ENCODE data around the gene SUCLA2. TPM values are rescaled to one million over a fixed set of nuclear protein-coding genes. Genes with fewer than 3 reads are reported as not detected.

The SUCLA2 gene
- total RNA-seq, 1 experiment from 2014 or later: 53.9 TPM

DNA sequence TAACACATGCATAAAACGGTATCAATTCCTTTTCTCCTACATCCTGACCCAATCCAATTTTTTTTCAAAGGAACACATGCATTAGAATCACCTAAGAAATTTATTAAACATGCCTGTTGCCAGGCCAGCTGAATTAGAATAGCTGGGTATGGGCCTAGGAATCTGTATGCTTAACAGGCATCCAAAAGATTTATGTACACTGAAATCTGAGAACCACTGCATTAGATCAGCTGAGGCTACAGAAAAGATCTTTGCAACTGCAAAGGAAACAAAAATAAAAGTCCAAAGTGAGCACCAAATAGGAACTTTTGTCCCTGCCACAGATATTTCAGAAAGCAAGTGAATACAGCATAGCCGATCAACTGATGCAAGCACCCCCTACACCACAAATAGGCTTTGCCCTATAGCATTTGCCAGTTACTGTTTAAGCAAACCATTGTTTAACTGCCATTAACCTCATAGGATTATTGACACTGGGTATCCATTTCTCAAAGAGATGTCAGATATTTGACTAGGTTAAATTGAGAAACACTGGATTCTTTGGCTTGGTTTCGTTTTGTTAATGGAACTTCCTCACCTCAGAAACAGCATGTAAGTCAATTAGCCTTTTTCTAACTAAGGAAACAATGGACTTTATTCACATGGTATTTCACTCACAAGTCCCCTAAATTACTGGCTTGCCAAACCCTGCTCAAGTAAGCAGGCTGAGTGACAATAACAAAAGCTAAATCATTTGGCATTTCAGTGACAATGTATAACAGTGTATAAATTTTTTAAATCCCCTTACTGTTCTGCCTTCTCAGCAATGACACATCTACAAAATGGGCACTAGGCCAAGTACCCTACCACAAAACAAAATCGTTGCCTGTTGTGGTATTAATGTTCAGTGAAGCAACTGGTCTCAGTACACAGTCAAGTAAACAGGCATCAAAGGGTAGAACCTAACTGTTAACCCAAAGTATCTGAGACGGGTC, 67.8 kb downstream of the SUCLA2 start:
- peak overlapping the region; percentile 9 for H3K27ac ChIP-seq (ENCODE audit: insufficient read length, low read depth, low read length)
- H3K18ac ChIP-seq (ENCODE audit: insufficient read length, low read depth, low read length): no peak overlapping the region
- H3K4me2 ChIP-seq (ENCODE audit: insufficient read depth, insufficient read length, low read length): no peak overlapping the region
- no peak overlapping the region for H2AFZ ChIP-seq (ENCODE audit: low read length)
- no peak overlapping the region for H3K23ac ChIP-seq (ENCODE audit: insufficient read length, low read depth, low read length)
- no peak overlapping the region for H2BK12ac ChIP-seq (ENCODE audit: insufficient read length, low read depth, low read length)
- no peaks in the 10 kb centered on the region for H3K27me3 ChIP-seq (ENCODE audit: insufficient read depth, low read length)
- no peaks in the 10 kb centered on the region for H3K79me2 ChIP-seq (ENCODE audit: insufficient read depth, low read length)
- H2BK15ac ChIP-seq (ENCODE audit: low read depth, low read length): no peak overlapping the region
- no peak overlapping the region for H3K4ac ChIP-seq (ENCODE audit: low read depth, low read length)
- H3K23me2 ChIP-seq (ENCODE audit: insufficient read length, low read depth, low read length, poor library complexity, severe bottlenecking): no peaks in the 10 kb centered on the region
- peaks cover 20 to 33% of the 10 kb centered on the region in 2 experiments for H3K4me1 Mint-ChIP-seq
- H4K20me1 ChIP-seq (ENCODE audit: control insufficient read depth, insufficient read depth, insufficient read length): no peaks in the 10 kb centered on the region
- H2BK120ac ChIP-seq (ENCODE audit: low read depth, low read length, poor library complexity, severe bottlenecking): no peak overlapping the region
- no peak overlapping the region for H3T11ph ChIP-seq (ENCODE audit: low read length)
- no peak overlapping the region for H2BK20ac ChIP-seq (ENCODE audit: low read depth, low read length, poor library complexity, severe bottlenecking)
- H3K27me3 Mint-ChIP-seq (ENCODE audit: low read depth): no peaks in the 10 kb centered on the region
- H3K14ac ChIP-seq (ENCODE audit: insufficient read depth, low read length): no peak overlapping the region
- WGBS (ENCODE audit: extremely low coverage, insufficient read length, low lambda C conversion rate): no CpG with 5 or more reads among the region's 5 CpGs
- H4K8ac ChIP-seq (replicated peaks; ENCODE audit: insufficient read length, low read depth, low read length): no peak overlapping the region
- DNase-seq: no peak
- no peak overlapping the region for H2AK5ac ChIP-seq (ENCODE audit: insufficient read length, low read length)
- H3K27ac Mint-ChIP-seq: peak overlapping the region in 2 of 3 experiments; percentile 3 to 84; a peak in 3 of 7 replicates
- no peak overlapping the region for H4K5ac ChIP-seq (ENCODE audit: insufficient read length, low read depth, low read length)
- peaks cover 15% of the 10 kb centered on the region; the same call in 1 of the 2 replicates for H3K4me1 ChIP-seq (ENCODE audit: insufficient read depth, low read length)
- H4K91ac ChIP-seq (ENCODE audit: insufficient read length, low read depth, low read length): no peak overlapping the region
- no peak overlapping the region for H3K9ac ChIP-seq (ENCODE audit: extremely low read depth, insufficient read length, low read length)
- no peak overlapping the region for H3K4me3 Mint-ChIP-seq
- no peak overlapping the region for H3K56ac ChIP-seq (ENCODE audit: insufficient read length, low read depth, low read length)
- TF ChIP-seq, protein P1, sequence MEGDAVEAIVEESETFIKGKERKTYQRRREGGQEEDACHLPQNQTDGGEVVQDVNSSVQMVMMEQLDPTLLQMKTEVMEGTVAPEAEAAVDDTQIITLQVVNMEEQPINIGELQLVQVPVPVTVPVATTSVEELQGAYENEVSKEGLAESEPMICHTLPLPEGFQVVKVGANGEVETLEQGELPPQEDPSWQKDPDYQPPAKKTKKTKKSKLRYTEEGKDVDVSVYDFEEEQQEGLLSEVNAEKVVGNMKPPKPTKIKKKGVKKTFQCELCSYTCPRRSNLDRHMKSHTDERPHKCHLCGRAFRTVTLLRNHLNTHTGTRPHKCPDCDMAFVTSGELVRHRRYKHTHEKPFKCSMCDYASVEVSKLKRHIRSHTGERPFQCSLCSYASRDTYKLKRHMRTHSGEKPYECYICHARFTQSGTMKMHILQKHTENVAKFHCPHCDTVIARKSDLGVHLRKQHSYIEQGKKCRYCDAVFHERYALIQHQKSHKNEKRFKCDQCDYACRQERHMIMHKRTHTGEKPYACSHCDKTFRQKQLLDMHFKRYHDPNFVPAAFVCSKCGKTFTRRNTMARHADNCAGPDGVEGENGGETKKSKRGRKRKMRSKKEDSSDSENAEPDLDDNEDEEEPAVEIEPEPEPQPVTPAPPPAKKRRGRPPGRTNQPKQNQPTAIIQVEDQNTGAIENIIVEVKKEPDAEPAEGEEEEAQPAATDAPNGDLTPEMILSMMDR (conservative IDR thresholded peaks at IDR 0.05): no peak
- H2BK5ac ChIP-seq (ENCODE audit: insufficient read length, low read length): no peak overlapping the region
- H3K36me3 Mint-ChIP-seq (ENCODE audit: insufficient read depth in 1 of 3, low read depth in 3 of 3): peaks cover 20 to 23% (median 20%) of the 10 kb centered on the region in 3 experiments
- H3K9me3 Mint-ChIP-seq: peaks cover 11 to 13% of the 10 kb centered on the region in 2 experiments
- H3K9me3 ChIP-seq (ENCODE audit: control insufficient read depth, low read depth, low read length): no peaks in the 10 kb centered on the region
- H3K79me1 ChIP-seq (ENCODE audit: insufficient read depth, low read depth, low read length, poor library complexity, severe bottlenecking): no peaks in the 10 kb centered on the region

Data from H9 (cell line).